Osteoblast (primary cell): ENCODE results near the gene DDX24. TPM values are rescaled to one million over a fixed set of nuclear protein-coding genes. Genes with fewer than 3 reads are reported as not detected.

ENCODE experiments used
- DNase-seq: peaks from one replicate; pipeline ENCODE4 v3.0.0; 2011; ENCODE audit warnings: low spot score, mixed read lengths; ENCODE audit not compliant: insufficient read length; ENCODE audit errors: missing footprints
- H2AFZ ChIP-seq: 2 replicates; pipeline ENCODE4 v1.6.0; 2011; ENCODE audit warnings: mild to moderate bottlenecking, low read length
- H3K27ac ChIP-seq: 2 replicates; pipeline ENCODE4 v1.5.1; 2011; ENCODE audit warnings: mild to moderate bottlenecking, low read depth, low read length, moderate library complexity
- H3K27me3 ChIP-seq: 2 replicates; pipeline ENCODE4 v1.6.0; 2012; ENCODE audit warnings: mild to moderate bottlenecking, control low read depth, inconsistent platforms, low read length, moderate library complexity; ENCODE audit not compliant: insufficient read depth
- H3K36me3 ChIP-seq: 2 replicates; pipeline ENCODE4 v1.5.1; 2011; ENCODE audit warnings: mild to moderate bottlenecking, low read length, control low read depth, moderate library complexity; ENCODE audit not compliant: insufficient read depth
- H3K4me1 ChIP-seq: 2 replicates; pipeline ENCODE4 v1.5.1; 2011; ENCODE audit warnings: mild to moderate bottlenecking, low read length, control low read depth, moderate library complexity; ENCODE audit not compliant: insufficient read depth
- H3K4me2 ChIP-seq: 2 replicates; pipeline ENCODE4 v1.6.0; 2011; ENCODE audit warnings: mild to moderate bottlenecking, low read length; ENCODE audit not compliant: insufficient read depth
- H3K4me3 ChIP-seq: fragments of 200-600 bp; sonication (generic); 3 replicates; pipeline ENCODE4 v1.5.1; 2012; ENCODE audit warnings: mild to moderate bottlenecking, low read length, inconsistent platforms; ENCODE audit not compliant: insufficient read depth
- H3K79me2 ChIP-seq: 2 replicates; pipeline ENCODE4 v1.6.0; 2012; ENCODE audit warnings: mild to moderate bottlenecking, low read length, control low read depth, inconsistent platforms; ENCODE audit not compliant: insufficient read depth
- H3K9me3 ChIP-seq: 2 replicates; pipeline ENCODE4 v1.5.1; 2011; ENCODE audit warnings: low read depth, low read length, control low read depth
- H4K20me1 ChIP-seq: 2 replicates; pipeline ENCODE4 v1.6.0; 2012; ENCODE audit warnings: mild to moderate bottlenecking, low read length, control low read depth; ENCODE audit not compliant: insufficient read depth
- CTCF ChIP-seq: IDR thresholded peaks from 2 replicates; pipeline ENCODE4 v1.5.1; 2011; ENCODE audit warnings: mild to moderate bottlenecking, low read depth, low read length, moderate library complexity; ENCODE audit errors: extremely low read depth
- total RNA-seq: library from RNA; depleted of rRNA; stranded (reverse); fragments of >200 nt; gene quantifications from 2 replicates; pipeline ENCODE4 v1.2.3, GENCODE V29; 2012

DDX24 gene
- total RNA-seq, 1 donor, result 134 TPM

- Histone ChIP-seq H3K79me2 (no peaks in the 10 kb centered on the region), H2AFZ (no peak overlapping the region), H3K27me3 (no peaks in the 10 kb centered on the region), H3K9me3 (no peaks in the 10 kb centered on the region), H3K36me3 (no peaks in the 10 kb centered on the region), H3K27ac (no peak overlapping the region), H3K4me3 (no peak overlapping the region), H4K20me1 (peaks cover 3% of the 10 kb centered on the region), H3K4me2 (no peak overlapping the region), H3K4me1 (no peaks in the 10 kb centered on the region)
- DNase-seq, result no peak
- TF ChIP-seq CTCF, result no peak
Measured at GRCh38 chr14:94027566-94028449, 53.2 kb downstream of the DDX24 start.

GRCh38 chr14:94026889-94027469 lies 54.0 kb downstream of the DDX24 start:
- H3K36me3 ChIP-seq, result no peaks in the 10 kb centered on the region
- no peak overlapping the region for H3K27ac ChIP-seq
- peak overlapping the region; percentile 79 for H3K4me2 ChIP-seq
- DNase-seq, result no peak
- H4K20me1 ChIP-seq, result peaks cover 3% of the 10 kb centered on the region
- no peak for TF ChIP-seq CTCF
- H2AFZ ChIP-seq, result peak overlapping the region; percentile 35
- H3K4me1 ChIP-seq, result no peaks in the 10 kb centered on the region
- peak overlapping the region; percentile 78 for H3K4me3 ChIP-seq
- no peaks in the 10 kb centered on the region for H3K27me3 ChIP-seq
- no peaks in the 10 kb centered on the region for H3K9me3 ChIP-seq
- H3K79me2 ChIP-seq, result no peaks in the 10 kb centered on the region

GRCh38 chr14:94026173-94026888 lies 54.7 kb downstream of the DDX24 start, which contains the start of gene OTUB2:
Gene OTUB2 (plus strand): TSS chr14:94026340. CDS start chr14:94026538, 198 bp downstream.
- Histone ChIP-seq H3K27ac (no peak within 1 kb of the TSS), H3K27me3 (no peaks in the 10 kb centered on the region), H2AFZ (peak within 1 kb of the TSS; percentile 79), H3K4me1 (peaks cover 5% of the 10 kb centered on the region), H3K36me3 (no peaks in the 10 kb centered on the region), H3K4me2 (peak within 1 kb of the TSS; percentile 79), H3K4me3 (peak within 1 kb of the TSS; percentile 78), H4K20me1 (peaks cover 3% of the 10 kb centered on the region), H3K9me3 (no peaks in the 10 kb centered on the region), H3K79me2 (no peaks in the 10 kb centered on the region)
- no peak for TF ChIP-seq CTCF
- peak; percentile 100 for DNase-seq
